ENCODE results near the gene RAD50.

The RAD50 gene

GRCh38 chr5:132591145-132591544 lies 34.4 kb downstream of the RAD50 start:
- DNase-seq (ENCODE audit: low read depth): no peak
- TF ChIP-seq CTCF (IDR thresholded peaks at IDR 0.05; ENCODE audit: control insufficient read depth, insufficient read depth, low read depth, low read length, missing control alignments): no peak

GRCh38 chr5:132592521-132592920 lies 35.7 kb downstream of the RAD50 start:
- no peak for TF ChIP-seq CTCF (IDR thresholded peaks at IDR 0.05; ENCODE audit: control insufficient read depth, insufficient read depth, low read depth, low read length, missing control alignments)
- no peak overlapping the region for H3K4me3 ChIP-seq (ENCODE audit: control insufficient read depth, low read depth, low read length)
- DNase-seq (ENCODE audit: low read depth): no peak

More at GRCh38 chr5:132591145-132591544, 34.4 kb downstream of the RAD50 start:
- H3K4me3 ChIP-seq (ENCODE audit: control insufficient read depth, low read depth, low read length): no peak overlapping the region

- no peak for TF ChIP-seq CTCF (IDR thresholded peaks at IDR 0.05; ENCODE audit: control insufficient read depth, insufficient read depth, low read depth, low read length, missing control alignments)
- DNase-seq (ENCODE audit: low read depth): no peak
- H3K4me3 ChIP-seq (ENCODE audit: control insufficient read depth, low read depth, low read length): no peak overlapping the region
Observed at GRCh38 chr5:132594170-132594569, 37.4 kb downstream of the RAD50 start.

GRCh38 chr5:132595624-132596023 lies 38.8 kb downstream of the RAD50 start:
- TF ChIP-seq CTCF (IDR thresholded peaks at IDR 0.05; ENCODE audit: control insufficient read depth, insufficient read depth, low read depth, low read length, missing control alignments): no peak
- DNase-seq (ENCODE audit: low read depth): no peak
- no peak overlapping the region for H3K4me3 ChIP-seq (ENCODE audit: control insufficient read depth, low read depth, low read length)

- H3K4me3 ChIP-seq (ENCODE audit: control insufficient read depth, low read depth, low read length): no peak overlapping the region
- TF ChIP-seq CTCF (IDR thresholded peaks at IDR 0.05; ENCODE audit: control insufficient read depth, insufficient read depth, low read depth, low read length, missing control alignments): no peak
- no peak for DNase-seq (ENCODE audit: low read depth)
Observed at GRCh38 chr5:132601071-132601728, 44.4 kb downstream of the RAD50 start.

- DNase-seq (ENCODE audit: low read depth): no peak
- no peak for TF ChIP-seq CTCF (IDR thresholded peaks at IDR 0.05; ENCODE audit: control insufficient read depth, insufficient read depth, low read depth, low read length, missing control alignments)
- H3K4me3 ChIP-seq (ENCODE audit: control insufficient read depth, low read depth, low read length): no peak overlapping the region
Observed at GRCh38 chr5:132607095-132607494, 50.3 kb downstream of the RAD50 start.
